ENCODE results near the gene KDM6A.
"Not testable (repeated sequence)": the region's sequence is repeated elsewhere in the genome, so short reads cannot be mapped to it uniquely, and the experiment has no call there.

The KDM6A gene

GRCh38 chrX:45070116-45071007 lies 197.4 kb downstream of the KDM6A start:
- DNase-seq (ENCODE audit: low read depth in 4 of 4, low spot score in 1 of 4), result no peak

- not testable (repeated sequence) for DNase-seq (ENCODE audit: low read depth in 4 of 4, low spot score in 1 of 4)
Measured at GRCh38 chrX:45073011-45073410, 200.0 kb downstream of the KDM6A start.

- no peak for DNase-seq (ENCODE audit: low read depth in 4 of 4, low spot score in 1 of 4)
Measured at GRCh38 chrX:45077748-45078424, 204.9 kb downstream of the KDM6A start.

DNA sequence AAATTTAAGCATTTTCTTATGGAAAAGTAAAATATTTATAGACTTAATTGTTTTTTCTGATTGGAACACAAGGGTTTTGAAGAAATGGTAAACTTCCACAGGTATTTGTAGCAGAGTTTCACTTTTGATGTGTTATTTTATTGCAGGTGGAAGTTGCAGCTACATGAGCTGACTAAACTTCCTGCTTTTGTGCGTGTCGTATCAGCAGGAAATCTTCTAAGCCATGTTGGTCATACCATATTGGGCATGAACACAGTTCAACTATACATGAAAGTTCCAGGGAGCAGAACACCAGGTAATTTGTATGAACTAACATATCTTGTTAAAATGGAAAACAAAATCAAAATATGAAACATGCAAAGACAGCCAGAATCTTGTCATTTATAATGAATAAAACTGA lies 210.3 kb downstream of the KDM6A start:
- no peak for DNase-seq (ENCODE audit: low read depth in 4 of 4, low spot score in 1 of 4)

DNA sequence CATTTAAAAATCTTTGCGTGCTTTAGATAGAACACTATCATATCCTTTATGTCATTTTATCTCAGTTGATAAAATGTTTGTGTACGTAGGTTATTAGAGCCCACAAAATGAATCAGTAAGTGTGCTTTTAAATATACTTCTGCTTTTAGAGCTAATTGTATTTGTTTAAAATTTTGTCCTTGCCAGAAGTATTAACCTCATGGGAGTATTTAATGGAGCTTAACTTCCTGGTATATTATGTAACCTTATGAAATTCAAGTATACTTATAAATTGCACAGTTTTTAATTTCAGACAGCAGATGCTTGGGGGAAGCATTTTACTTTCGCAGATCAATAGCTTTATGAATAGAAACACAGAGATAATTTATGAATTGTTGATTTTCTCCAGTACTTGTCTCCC lies 237.5 kb downstream of the KDM6A start:
- DNase-seq (ENCODE audit: low read depth in 4 of 4, low spot score in 1 of 4), result no peak

DNA sequence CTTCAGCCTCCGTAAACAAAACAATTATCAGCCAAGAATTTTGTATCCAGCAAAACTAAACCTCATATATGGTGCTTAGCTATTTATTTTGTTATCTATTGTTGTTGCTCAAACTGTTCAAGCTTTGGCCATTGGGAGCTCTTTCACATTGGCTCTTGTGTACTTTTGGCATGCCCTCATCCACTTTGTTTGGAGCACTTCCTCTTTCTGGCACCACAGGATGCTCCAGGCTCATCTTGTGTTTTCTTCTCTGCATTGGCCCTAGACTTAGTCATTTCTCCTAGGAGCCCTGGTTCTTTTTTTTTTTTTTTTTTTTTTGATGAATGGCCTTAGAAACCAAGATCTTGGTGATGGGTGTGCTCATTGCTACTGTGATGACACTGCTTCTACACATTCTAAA lies 253.2 kb downstream of the KDM6A start:
- no peak for DNase-seq (ENCODE audit: low read depth in 4 of 4, low spot score in 1 of 4)

GRCh38 chrX:45128896-45129454 lies 256.0 kb downstream of the KDM6A start:
- no peak for DNase-seq (ENCODE audit: low read depth in 4 of 4, low spot score in 1 of 4)

DNA sequence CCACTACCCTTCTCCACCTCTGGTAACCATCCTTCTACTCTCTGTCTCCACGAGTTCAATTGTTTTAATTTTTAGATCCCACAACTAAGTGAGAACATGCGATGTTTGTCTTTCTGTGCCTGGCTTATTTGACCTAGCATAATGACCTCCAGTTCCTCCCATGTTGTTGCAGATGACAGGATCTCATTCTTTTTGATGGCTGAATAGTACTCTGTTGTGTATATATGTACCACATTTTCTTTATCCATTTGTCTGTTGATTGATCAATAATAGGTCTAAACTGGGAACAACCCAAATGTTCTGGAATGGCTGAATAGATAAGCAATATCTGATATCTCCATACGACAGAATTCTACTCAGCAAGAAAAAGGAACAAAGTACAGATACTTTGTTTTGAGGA lies 260.5 kb downstream of the KDM6A start:
- no peak for DNase-seq (ENCODE audit: low read depth in 4 of 4, low spot score in 1 of 4)

DNA sequence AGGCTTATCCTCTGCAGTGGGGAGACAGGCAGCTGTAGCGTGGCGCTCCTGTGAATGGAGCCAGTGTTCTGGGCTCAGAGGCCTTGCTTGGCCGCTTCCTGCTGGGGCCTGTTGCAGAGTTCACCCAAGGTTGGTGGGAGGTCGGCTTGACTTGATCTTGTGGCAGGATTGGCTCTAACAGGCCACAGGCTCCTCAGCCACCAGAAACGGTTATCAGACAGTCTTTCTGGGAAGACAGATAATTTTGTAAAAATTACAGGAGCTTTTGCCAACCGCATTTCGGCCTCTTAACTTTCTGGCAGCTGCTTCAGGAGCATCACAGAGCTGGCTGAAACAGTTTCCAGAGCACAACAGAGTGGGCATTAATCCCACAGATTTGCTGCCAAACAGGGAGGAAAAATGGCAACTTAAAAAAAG lies 261.3 kb downstream of the KDM6A start:
- no peak for DNase-seq (ENCODE audit: low read depth in 4 of 4, low spot score in 1 of 4)

DNA sequence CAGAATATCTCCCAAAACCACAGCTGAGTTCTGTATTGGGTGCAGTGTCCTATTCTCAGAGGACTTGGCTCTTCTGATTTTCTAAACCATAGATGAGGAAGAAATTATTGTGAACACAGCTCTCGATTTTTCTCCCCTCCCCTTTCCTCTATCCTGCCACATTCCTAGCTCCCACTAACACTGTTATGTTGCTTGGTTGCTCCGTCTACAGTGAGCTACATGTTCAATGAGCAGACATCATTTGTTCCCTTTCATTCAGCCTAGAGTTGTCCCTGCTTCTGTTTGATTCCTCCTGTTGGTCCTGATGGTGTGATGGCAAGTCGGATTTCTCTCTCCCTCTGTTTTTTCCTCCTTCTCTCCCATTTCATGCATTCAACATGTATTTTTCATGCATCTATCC lies 261.8 kb downstream of the KDM6A start:
- no peak for DNase-seq (ENCODE audit: low read depth in 4 of 4, low spot score in 1 of 4)

GRCh38 chrX:45135391-45136075 lies 262.5 kb downstream of the KDM6A start:
- not testable (repeated sequence) for DNase-seq (ENCODE audit: low read depth in 4 of 4, low spot score in 1 of 4)

GRCh38 chrX:45137531-45137930 lies 264.5 kb downstream of the KDM6A start:
- no peak for DNase-seq (ENCODE audit: low read depth in 4 of 4, low spot score in 1 of 4)

- no peak for DNase-seq (ENCODE audit: low read depth in 4 of 4, low spot score in 1 of 4)
Measured at GRCh38 chrX:45138525-45138924, 265.5 kb downstream of the KDM6A start.

DNA sequence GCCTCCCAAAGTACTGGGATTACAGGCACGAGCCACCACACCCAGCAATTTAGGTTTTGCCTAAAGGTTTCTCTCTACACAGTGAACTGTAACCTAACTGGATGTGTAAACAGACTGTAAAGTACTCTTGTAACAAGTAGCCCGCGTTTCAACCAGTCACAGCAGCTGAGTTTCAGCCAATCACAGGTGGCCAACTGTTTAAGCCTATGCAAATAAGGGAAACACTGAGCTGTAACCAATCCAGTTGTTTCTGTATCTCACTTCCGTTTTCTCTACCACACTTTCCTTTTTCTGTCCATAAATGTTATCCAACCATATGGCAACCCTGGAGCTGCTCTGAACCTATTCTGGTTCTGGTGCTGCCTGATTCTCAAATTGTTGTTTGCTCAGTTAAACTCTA lies 267.8 kb downstream of the KDM6A start:
- no peak for DNase-seq (ENCODE audit: low read depth in 4 of 4, low spot score in 1 of 4)

GRCh38 chrX:45142185-45142584 lies 269.2 kb downstream of the KDM6A start:
- no peak for DNase-seq (ENCODE audit: low read depth in 4 of 4, low spot score in 1 of 4)

GRCh38 chrX:45143455-45143854 lies 270.5 kb downstream of the KDM6A start:
- DNase-seq (ENCODE audit: low read depth in 4 of 4, low spot score in 1 of 4), result no peak

DNA sequence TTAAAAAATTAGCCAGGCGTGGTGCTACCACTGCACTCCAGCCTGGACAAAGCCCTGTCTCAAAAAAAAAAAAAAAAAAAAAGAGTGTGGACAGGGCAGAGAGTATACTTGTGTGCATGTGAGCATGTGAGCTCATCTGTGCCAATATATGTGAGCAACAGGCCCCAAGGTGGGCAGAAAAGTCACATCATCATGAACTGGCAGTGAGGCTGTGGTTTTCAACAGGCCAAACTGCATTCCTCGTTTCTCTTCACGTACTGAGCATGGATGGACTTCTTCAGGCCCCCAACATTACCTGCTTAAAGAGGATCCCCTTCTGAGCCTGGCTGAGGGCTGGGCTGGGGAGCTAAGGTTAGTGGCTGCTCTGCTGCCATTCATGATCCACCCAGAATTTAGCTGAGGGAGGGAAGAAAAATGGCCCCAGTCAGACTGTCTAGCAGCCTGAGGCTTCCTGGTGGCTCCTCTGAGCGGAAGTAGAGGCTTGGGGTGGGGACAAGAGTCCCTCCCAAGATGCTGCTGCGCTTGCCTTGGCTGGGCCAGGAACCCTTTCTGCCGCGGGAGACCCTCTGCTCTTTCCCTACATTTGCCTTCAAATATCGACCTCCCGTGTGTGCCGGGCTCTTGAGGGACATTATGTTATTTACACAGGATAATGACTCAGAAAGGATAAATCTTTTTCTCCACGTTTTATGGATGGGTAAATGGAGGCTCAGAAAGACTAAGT lies 272.7 kb downstream of the KDM6A start:
- DNase-seq (ENCODE audit: low read depth in 4 of 4, low spot score in 1 of 4), result no peak

DNA sequence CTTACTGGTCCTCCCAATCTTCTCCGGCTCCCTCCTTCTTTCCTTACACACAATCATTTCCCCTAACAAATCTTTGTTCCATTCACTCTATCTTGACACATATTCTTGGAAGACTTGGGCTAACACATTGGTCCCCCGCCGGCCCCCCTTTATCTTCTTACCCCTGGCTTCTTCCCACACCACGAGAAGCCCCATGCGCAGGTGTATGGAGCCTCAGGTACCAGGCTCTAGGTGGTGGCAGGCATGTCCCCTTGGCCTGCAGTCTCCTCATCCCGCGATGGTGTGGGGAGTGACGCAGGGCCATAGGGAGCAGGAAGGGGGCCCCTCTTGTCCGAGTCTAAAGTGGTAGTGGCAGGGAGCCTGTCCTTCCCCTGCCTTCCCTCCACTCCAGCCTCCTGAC lies 277.8 kb downstream of the KDM6A start:
- no peak for DNase-seq (ENCODE audit: low read depth in 4 of 4, low spot score in 1 of 4)

DNA sequence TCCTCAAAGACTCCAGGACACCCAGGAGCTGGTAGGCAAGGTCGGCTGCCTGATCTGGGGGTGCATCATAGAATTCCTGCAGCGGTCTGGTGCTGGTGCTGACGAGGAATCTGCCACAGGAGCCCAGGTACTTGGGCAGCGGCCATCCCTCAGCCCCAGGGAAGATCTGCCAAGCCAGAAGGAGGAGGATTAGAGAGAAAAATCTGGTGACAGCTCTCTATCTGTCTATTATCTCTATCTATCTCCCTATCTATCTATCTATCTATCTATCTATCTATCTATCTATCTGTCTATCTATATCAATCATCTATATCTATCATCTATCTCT lies 281.0 kb downstream of the KDM6A start:
- no peak for DNase-seq (ENCODE audit: low read depth in 4 of 4, low spot score in 1 of 4)

GRCh38 chrX:45154462-45154861 lies 281.5 kb downstream of the KDM6A start:
- no peak for DNase-seq (ENCODE audit: low read depth in 4 of 4, low spot score in 1 of 4)

- DNase-seq (ENCODE audit: low read depth in 4 of 4, low spot score in 1 of 4), result no peak
Measured at GRCh38 chrX:45157647-45158046, 284.7 kb downstream of the KDM6A start.
